ENCODE results near the gene TTC7B. TPM values are rescaled to one million over a fixed set of nuclear protein-coding genes. Genes with fewer than 3 reads are reported as not detected.
"Not testable (repeated sequence)": the region's sequence is repeated elsewhere in the genome, so short reads cannot be mapped to it uniquely, and the experiment has no call there.

Gene TTC7B
- total and polyA plus RNA-seq, 10 of the 15 experiments (the other 5 are each of a cell fraction or from before 2014, with no cell fraction given): under 0.01 to 1.1 (median 0.26) TPM; not detected in 2

- ChIA-PET CTCF (no interaction called here), POLR2A (no interaction called here), RAD21 (ENCODE audit: unreplicated experiment) (no interaction called here), SMC1A (ENCODE audit: uncharacterized antibody, unreplicated experiment) (no interaction called here)
- Histone ChIP-seq H4K20me1 (ENCODE audit: control insufficient read depth, insufficient read depth) (no peaks in the 10 kb centered on the region), H3K4me2 (ENCODE audit: control insufficient read depth, insufficient read depth) (no peak overlapping the region), H3K27me3 (replicated peaks in 1 of 2; ENCODE audit: control insufficient read depth in 2 of 2, insufficient read depth in 2 of 2, low read length in 1 of 2) (no peaks in the 10 kb centered on the region), H3K27ac (ENCODE audit: control insufficient read depth, insufficient read depth) (no peak overlapping the region), H2AFZ (ENCODE audit: control insufficient read depth, low read depth, low read length) (no peak overlapping the region), H3K79me2 (ENCODE audit: control insufficient read depth, insufficient read depth, low read length) (no peaks in the 10 kb centered on the region), H3K36me3 (ENCODE audit: control insufficient read depth in 2 of 2, insufficient read depth in 2 of 2, low read length in 1 of 2) (no peaks in the 10 kb centered on the region), H3K9me3 (replicated peaks; ENCODE audit: control insufficient read depth, insufficient read depth, low read length) (no peaks in the 10 kb centered on the region), H3K9ac (ENCODE audit: control insufficient read depth, insufficient read depth, low read length) (no peak overlapping the region), H3K4me1 (ENCODE audit: control insufficient read depth, insufficient read depth, low read length) (no peaks in the 10 kb centered on the region), H3K4me3 (no peak overlapping the region)
- in situ Hi-C loops (cut with MboI): no loop called here
- intact Hi-C loops (cut with micrococcal nuclease; ENCODE audit: unreplicated experiment): no loop called here
- no TSS peak for BruUV-seq (replicated peaks)
- no peak; the same call in 2 of the 3 replicates for ATAC-seq
- 17% methylated on average over 6 of the region's 6 CpGs for WGBS (ENCODE audit: insufficient coverage, insufficient replicate concordance, low lambda C conversion rate, missing lambda C conversion rate)
- DNase-seq (ENCODE audit: low read depth, low spot score): no peak
- no peak for FAIRE-seq
- no peak for TF ChIP-seq PKNOX1 (IDR thresholded peaks at IDR 0.05)
Measured at GRCh38 chr14:90842726-90843125, 26.5 kb upstream of the TTC7B start.

GRCh38 chr14:90840667-90841066 lies 24.4 kb upstream of the TTC7B start:
- POLR2A ChIA-PET; ATAC-seq; DNase-seq (ENCODE audit: low read depth, low spot score); H3K27me3 ChIP-seq (replicated peaks in 1 of 2; ENCODE audit: control insufficient read depth in 2 of 2, insufficient read depth in 2 of 2, low read length in 1 of 2); H3K4me3 ChIP-seq; H3K4me2 ChIP-seq (ENCODE audit: control insufficient read depth, insufficient read depth); in situ Hi-C loops (cut with MboI); FAIRE-seq; intact Hi-C loops (cut with micrococcal nuclease; ENCODE audit: unreplicated experiment); CTCF ChIA-PET; H3K4me1 ChIP-seq (ENCODE audit: control insufficient read depth, insufficient read depth, low read length); H3K36me3 ChIP-seq (ENCODE audit: control insufficient read depth in 2 of 2, insufficient read depth in 2 of 2, low read length in 1 of 2); H3K27ac ChIP-seq (ENCODE audit: control insufficient read depth, insufficient read depth); H2AFZ ChIP-seq (ENCODE audit: control insufficient read depth, low read depth, low read length); BruUV-seq (replicated peaks); H3K9ac ChIP-seq (ENCODE audit: control insufficient read depth, insufficient read depth, low read length); H3K9me3 ChIP-seq (replicated peaks; ENCODE audit: control insufficient read depth, insufficient read depth, low read length); H4K20me1 ChIP-seq (ENCODE audit: control insufficient read depth, insufficient read depth); RAD21 ChIA-PET (ENCODE audit: unreplicated experiment); H3K79me2 ChIP-seq (ENCODE audit: control insufficient read depth, insufficient read depth, low read length): not testable (repeated sequence)
- WGBS (ENCODE audit: insufficient coverage, insufficient replicate concordance, low lambda C conversion rate, missing lambda C conversion rate): 65% methylated on average over 4 of the region's 4 CpGs
- SMC1A ChIA-PET (ENCODE audit: uncharacterized antibody, unreplicated experiment): interaction anchor here (1.2 kb wide), 1 partner anchor 18 kb away, joined by 3 read pairs; no protein-coding TSS in a partner anchor
